DND-41 (cell line): ENCODE measurements around the gene PDGFRA.
A peak's percentile ranks its signal among the peaks of the same experiment; 100 is the strongest.

Source experiments
- CTCF ChIP-seq: IDR thresholded peaks from 2 replicates; pipeline ENCODE4 v1.5.1; 2012; ENCODE audit warnings: borderline replicate concordance, low read length, moderate library complexity, mild to moderate bottlenecking; ENCODE audit not compliant: poor library complexity, severe bottlenecking; ENCODE audit errors: extremely low read depth
- EZH2 ChIP-seq: IDR thresholded peaks from 3 replicates; pipeline ENCODE4 v1.6.1; 2012; ENCODE audit warnings: borderline replicate concordance, low read depth, mild to moderate bottlenecking, moderate library complexity, low read length, inconsistent platforms; ENCODE audit not compliant: severe bottlenecking

- TF ChIP-seq CTCF (peak; percentile 87), EZH2 (no peak)
Observed at GRCh38 chr4:54217642-54218495, 11.2 kb upstream of the PDGFRA start.
